LHCN-M2 (cell line): ENCODE results near the gene CKAP2. TPM values are rescaled to one million over a fixed set of nuclear protein-coding genes. Genes with fewer than 3 reads are reported as not detected.
"Not testable (repeated sequence)": the region's sequence is repeated elsewhere in the genome, so short reads cannot be mapped to it uniquely, and the experiment has no call there.

Experiments used
- DNase-seq: peaks from one replicate; pipeline ENCODE4 v3.0.0-alpha.2; 2012; ENCODE audit warnings: low read depth
- total RNA-seq: library from RNA; depleted of rRNA; stranded (reverse); fragments of >200 nt; gene quantifications from 2 replicates; pipeline ENCODE4 v1.2.3, GENCODE V29; 2014

The CKAP2 gene
- total RNA-seq, 1 experiment from 2014 or later, result 113 TPM

- DNase-seq, result no peak
These were observed 4.0 kb upstream of the CKAP2 start for GRCh38 chr13:52451135-52451804.

- DNase-seq, result no peak
These were observed 2.8 kb upstream of the CKAP2 start for GRCh38 chr13:52452470-52452869.

DNA sequence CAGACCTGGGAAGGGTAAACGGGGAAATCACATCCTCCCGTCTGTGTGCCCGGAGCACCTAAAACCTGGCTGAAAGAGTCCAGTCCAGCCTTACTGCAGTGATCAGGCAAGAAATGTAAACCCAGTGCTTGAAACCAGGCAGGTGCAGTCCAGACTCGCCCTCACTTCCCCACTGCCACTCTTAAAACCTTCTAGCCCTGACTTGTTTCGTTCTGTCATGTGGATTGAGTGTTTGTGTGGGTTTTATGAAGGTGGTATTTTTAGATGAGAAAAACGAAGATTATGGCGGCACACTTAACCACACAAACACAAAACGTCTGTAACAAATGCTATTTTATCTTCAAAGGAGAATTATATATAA lies 839 bp upstream of the CKAP2 start:
- peak; percentile 16 for DNase-seq

DNA sequence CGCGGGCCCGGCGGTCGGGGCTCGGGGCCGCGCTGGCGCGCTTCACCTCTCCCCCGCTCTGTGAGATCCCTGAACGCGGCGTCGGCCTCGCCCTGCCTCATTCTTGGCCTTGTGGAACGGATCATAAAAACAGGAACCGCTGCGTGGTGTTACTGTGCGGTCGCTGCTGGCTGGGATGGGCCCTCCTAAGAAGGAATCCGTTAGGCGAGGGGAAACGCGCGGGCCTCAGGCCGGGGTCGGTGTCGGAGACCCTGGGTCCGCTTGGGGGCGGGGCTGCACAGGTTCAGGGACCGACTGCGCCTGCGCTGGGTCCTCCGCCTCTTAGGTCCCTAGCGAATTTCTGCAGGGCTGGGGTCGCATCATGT lies 381 bp downstream of the CKAP2 start:
- peak; percentile 62 for DNase-seq

GRCh38 chr13:52459668-52460067 lies 4.4 kb downstream of the CKAP2 start:
- DNase-seq, result peak; percentile 79

GRCh38 chr13:52461265-52461664 lies 6.0 kb downstream of the CKAP2 start:
- no peak for DNase-seq

DNA sequence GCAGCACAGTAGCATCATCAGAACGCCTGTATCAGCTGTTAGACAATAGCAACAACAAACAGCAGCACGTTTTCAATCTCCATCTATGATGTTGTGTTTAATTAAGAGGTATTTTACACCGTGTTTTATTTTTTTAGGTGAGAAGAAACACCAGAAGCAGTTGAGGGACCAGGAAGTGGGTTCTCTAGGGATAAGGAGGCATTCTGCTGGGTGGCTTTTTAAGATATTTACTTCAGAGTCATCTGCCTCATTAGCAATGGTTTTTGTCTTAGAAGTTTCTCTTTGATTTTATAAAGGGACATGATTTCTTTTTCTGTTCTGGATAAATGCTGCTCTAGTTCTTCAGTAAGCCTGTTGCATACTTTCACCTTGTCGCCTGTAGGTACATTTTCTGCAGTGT lies 8.2 kb downstream of the CKAP2 start:
- DNase-seq, result no peak

DNA sequence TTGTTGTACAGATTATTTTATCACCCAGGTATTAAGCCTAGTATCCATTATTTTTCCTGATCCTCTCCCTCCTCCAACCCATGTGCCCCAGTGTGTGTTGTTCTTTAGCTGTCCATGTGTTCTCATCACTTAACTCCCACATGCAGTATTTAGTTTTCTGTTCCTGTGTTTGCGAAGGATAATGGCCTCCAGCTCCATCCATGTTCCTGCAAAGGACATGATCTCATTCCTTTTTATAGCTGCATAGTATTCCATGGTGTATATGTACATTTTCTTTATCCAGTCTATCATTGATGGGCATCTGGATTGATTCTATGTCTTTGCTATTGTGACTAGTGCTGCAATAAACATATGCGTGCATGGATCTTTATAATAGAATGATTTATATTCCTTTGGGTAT lies 13.2 kb downstream of the CKAP2 start:
- DNase-seq, result not testable (repeated sequence)

DNA sequence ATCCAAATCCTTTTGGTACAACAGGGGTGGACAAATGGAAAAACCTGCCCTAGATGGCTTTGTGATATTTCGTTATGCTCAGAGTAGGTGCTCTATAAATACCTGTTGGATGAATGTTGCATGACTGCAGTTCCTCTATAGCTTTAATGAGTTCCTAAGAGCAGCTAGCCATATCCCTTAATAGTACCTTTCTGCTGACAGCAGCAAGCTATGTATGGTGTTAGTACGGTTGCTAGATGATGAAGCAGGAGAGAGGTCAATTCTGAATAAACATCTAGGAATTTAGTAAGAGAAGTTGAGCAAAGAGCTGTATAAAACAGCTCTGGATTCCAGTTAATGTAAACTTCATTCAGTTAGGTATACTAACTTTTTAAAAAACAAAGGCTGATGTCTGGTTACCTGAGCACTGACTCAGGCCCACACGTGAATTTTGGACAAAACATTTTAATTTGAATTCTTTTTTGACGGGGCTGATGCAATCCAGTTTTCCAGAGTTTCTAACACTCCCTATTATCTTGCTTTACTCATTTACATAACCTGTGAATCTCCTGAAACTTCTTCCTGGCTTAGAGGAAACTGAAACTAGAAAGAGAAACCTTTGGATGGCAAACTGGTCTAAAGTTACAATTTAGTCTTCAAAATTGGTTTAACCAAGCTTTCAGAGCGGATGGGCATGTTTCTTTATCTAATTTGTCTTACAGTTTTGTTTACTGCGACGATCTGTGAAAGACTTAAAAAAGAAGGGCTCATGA lies 25.6 kb downstream of the CKAP2 start:
- DNase-seq, result not testable (repeated sequence)

DNA sequence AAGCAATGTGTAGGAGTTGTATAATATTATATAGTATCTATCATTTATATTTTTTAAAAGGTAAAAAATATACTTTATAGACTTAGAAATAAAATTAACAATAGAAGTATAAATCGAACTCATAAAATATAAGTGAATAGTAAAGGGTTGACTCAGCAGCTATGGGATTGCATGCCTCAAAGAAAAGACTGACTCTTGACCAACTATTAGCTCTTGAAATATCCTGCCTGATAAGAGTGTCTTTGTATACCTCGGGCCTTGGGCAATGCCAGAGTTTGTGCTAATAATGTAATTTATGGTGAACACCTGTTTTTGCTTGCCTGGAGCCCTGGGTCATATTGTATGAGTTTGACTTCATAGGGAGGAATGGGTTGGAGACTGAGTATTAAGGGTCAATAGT lies 31.8 kb downstream of the CKAP2 start:
- DNase-seq, result not testable (repeated sequence)

DNA sequence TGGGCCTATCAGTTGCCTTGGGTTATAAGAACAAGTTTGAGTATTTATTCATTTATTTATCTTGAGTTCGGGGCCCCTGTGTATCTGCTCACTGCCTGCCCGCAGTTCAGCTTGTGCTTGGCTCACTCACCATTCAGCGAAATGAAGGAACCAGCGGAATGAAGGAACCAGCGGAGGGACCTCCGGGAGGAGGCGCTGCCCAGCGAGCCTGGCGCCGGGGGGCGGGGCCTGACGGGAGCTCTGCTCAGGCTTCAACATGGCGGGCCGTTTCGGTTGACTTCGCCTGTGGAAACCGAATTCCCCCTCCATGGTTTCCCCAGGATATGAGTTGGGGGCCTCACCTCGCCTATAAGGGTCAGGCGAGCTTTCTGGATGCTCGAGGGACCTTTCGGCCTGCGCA lies 33.5 kb downstream of the CKAP2 start:
- DNase-seq, result not testable (repeated sequence)

DNA sequence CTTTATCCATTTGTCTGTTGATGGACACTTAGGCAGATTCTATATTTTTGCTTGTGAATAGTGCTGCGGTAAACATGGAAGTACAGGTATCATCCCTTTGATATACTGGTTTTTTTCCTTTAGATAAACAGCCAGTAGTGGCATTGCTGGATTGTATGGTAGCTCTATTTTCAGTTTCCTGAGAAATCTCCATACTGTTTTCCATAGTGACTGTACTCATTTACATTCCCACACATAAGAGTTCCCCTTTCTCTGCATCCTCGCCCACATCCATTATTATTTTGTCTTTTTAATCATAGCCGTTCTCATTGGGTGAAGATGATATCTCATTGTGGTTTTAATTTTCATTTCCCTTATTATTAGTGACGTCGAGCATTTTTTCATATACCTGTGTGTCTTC lies 35.7 kb downstream of the CKAP2 start:
- not testable (repeated sequence) for DNase-seq

DNA sequence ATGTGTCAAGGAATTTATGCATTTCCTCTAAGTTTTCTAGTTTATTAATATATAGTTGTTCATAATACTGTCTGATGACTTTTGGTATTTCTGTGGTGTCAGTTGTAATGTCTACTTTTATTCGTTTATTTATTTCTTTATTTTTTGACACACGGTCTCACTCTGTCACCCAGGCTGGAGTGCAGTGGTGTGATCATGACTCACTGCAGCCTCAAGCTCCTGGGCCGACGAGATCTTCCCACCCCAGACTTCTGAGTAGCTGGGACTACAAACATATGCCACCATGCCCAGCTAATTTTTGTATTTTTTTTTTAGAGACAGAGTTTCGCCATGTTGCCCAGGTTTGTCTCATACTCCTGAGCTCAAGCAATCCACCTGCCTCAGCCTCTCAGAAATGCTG lies 39.0 kb downstream of the CKAP2 start:
- DNase-seq, result peak; percentile 17

DNA sequence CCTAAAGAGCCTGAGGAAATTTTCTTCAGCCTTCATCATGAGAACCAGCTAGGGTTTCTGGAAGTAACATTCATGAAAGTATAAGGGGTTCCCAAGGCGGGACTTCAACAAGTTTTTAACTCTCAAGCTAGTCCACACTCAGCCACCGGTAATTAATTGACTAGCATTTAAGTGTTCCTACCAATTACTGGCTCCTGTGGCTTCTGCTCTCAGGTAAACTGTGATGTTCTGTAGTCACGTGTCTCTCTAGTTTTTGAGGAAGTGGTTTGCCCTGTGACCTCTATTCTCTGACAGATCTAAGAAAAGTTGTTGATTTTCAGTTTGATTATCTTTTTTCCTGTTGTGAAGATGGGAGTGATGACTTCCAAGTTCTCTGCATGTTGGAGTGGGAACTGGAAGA lies 42.7 kb downstream of the CKAP2 start:
- not testable (repeated sequence) for DNase-seq

DNA sequence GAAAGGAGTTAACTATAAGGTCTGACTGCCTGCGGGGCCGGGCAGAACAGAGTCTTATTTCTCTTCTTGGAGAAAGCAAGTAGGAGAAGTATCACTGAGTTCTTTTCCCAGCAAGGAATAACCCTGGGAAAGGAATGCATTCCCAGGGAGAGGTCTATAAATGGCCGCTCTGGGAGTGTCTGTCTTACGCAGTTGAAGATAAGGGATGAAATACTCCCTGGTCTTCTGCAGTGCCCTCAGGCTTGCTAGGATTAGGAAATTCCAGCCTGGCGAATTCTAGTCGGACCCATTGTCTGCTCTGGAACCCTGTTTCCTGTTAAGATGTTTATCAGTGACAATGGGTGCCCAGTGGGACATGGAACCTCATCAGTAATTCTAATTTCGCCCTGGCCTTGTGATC lies 47.0 kb downstream of the CKAP2 start:
- DNase-seq, result not testable (repeated sequence)

- DNase-seq, result not testable (repeated sequence)
These were observed 50.6 kb downstream of the CKAP2 start for GRCh38 chr13:52505843-52506242.

GRCh38 chr13:52509532-52509931 lies 54.3 kb downstream of the CKAP2 start:
- not testable (repeated sequence) for DNase-seq

- DNase-seq, result peak; percentile 90
These were observed 55.0 kb downstream of the CKAP2 start for GRCh38 chr13:52510221-52510797.

DNA sequence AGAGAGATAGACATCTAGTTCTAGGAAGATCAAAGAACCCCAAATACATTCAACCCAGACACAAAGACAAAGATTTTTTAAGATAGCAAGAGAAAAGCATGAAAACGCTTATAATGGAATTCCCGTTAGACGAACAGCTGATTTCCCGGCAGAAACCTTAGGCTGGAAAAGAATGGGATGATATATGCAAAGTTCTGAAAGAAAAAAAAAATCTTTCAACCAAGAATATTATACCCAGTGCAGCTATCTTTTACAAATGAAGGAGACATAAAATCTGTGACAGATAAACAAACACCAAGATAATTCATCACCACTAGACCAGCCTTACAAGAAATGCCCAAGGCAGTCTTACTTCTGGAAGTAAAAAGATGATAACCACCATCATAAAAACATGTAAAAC lies 56.3 kb downstream of the CKAP2 start:
- DNase-seq, result not testable (repeated sequence)

- DNase-seq, result peak; percentile 74
These were observed 58.8 kb downstream of the CKAP2 start for GRCh38 chr13:52513957-52514596.

GRCh38 chr13:52523323-52523722 lies 68.0 kb downstream of the CKAP2 start:
- not testable (repeated sequence) for DNase-seq
